GM21576 (cell line): ENCODE data around the gene XPO1.
"Not testable (repeated sequence)": the region's sequence is repeated elsewhere in the genome, so short reads cannot be mapped to it uniquely, and the experiment has no call there.

Experiments used
- ATAC-seq: cut with Tn5 transposase; IDR thresholded peaks from one replicate; pipeline ENCODE4 v1.9.1; 2021; ENCODE audit warnings: mild to moderate bottlenecking, moderate library complexity; ENCODE audit not compliant: unreplicated experiment

The XPO1 gene

DNA sequence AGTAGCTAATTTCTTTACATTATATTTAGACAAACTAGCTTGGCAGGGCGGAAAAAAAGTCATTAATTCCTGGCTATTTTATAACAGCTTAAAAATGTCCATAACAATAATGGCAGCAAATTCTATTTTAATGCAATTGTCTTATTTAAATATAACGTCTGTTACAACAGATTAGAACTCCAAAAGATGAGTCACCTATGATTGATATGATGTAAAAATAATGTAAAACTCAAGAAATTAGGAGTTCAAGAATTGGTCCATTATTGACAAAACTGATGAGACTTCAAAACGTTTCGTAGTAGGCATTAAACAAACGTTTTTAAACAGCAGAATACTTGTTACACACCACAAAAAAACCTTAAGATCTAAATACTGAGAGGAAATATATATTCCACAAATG is 2.7 kb downstream of the XPO1 start:
- ATAC-seq = no peak

DNA sequence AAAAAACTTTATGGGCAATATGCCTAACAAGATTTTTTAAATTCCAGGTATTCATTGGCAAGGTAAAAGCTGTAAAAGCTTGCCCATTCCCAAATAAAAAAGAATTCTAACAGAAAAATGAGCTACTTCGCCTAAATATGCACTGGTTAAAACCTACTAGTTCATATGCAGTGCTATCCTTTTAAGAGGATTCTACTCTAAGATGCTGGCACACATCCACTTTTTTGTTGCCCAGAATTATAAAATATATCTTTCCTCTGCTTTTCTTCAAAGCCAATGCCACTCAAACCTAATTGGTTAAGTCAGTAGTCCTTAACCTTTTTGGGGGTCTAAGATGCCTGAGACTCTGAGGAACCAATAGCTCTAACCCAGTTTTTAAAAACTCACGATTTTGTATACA is 3.2 kb downstream of the XPO1 start:
- no peak for ATAC-seq

DNA sequence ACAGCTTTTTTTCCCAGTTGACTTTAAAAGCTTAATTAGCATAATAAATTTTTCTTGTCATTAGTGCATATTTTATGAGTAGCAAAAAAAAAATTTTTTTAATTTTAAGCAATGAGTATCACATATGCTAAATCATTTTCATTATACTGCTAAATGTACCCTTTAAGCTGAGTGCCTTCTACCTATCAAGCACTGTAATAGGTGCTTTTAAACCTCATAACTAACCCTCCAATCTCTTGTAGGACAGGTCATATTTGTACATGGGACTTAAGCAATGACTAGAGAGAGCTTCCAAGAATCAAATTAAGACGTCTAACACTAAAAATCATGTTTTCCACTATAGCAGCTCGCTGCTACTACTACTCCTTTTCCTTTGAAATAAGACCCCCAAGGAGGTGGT is 7.4 kb downstream of the XPO1 start:
- ATAC-seq = no peak

DNA sequence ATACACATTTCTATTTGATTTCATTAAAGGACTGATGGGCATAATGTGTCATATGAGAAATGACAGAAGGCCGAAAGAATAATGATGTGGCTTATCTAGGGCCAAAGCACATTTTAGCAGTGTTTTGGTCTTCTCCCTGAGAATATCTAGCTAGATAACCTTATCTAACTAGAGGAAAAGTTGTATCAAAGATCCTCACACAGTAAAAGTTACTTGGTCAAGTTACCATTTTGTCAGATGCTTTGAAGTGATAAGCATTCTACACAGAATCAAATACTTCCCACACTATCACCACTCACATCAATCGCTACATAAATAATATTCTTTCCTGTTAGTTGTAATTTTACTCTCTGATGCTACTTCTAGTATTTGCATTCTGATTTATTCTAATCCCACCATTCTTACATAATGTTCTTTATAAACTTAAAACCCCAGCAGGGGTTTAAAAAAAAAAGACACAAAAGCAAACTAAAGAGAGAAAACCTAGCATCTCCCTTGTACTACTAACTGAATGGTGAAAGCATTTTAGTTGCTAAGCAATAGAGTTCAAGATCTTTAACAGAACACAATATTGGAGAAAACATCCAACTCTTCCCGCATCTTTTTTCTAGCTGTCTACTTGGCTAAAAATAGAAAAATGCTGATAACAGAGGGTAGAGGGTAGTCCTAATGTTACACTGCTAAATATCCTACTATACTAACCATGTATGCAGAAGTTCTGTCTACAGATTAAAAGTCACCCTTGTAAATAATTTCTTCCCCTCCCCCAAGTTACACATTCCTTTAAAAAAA is 8.0 kb downstream of the XPO1 start:
- ATAC-seq = no peak

DNA sequence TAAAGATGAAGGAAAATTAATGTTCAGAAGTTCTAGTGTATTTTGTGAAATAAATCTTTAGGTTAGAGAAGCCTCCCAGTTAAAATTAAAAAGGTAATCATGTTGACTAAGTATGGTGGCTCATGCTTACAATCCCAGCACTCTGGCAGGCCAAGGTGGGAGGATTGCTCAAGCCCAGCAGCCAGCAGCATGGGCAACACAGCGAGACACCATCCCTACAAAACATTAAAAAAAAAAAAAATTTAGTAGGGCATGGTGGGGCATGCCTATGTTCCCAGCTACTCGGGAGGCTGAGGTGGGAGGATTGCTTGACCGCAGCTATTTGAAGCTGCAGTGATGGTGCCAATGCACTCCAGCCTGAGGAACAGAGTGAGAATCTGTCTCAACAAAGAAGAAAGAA is 17.9 kb downstream of the XPO1 start:
- ATAC-seq = no peak

DNA sequence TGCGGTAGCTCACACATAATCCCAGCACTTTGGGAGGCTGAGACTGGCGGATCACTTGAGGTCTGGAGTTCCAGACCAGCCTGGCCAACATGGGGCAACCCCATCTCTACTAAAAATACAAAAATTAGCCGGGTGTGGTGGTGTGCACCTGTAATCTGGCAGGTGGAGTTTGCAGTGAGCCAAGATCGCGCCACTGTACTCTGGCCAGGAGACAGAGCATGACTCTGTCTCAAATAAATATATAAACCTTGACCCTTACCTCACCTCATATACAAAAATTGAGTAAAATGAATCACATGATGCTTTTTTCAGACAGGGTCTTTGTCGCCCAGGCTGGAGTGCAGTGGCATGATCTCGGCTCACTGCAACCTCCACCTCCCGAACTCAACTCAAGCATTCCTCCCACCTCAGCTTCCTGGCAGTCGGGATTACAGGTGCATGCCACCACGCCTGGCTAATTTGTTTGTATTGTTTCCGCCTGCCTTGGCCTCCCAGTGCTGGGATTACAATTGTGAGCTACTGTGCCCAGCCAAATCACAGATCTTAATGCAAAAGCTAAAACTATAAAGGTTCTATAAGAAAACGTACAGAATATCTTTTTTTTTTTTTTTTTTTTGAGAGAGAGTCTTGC is 25.3 kb downstream of the XPO1 start:
- no peak for ATAC-seq

DNA sequence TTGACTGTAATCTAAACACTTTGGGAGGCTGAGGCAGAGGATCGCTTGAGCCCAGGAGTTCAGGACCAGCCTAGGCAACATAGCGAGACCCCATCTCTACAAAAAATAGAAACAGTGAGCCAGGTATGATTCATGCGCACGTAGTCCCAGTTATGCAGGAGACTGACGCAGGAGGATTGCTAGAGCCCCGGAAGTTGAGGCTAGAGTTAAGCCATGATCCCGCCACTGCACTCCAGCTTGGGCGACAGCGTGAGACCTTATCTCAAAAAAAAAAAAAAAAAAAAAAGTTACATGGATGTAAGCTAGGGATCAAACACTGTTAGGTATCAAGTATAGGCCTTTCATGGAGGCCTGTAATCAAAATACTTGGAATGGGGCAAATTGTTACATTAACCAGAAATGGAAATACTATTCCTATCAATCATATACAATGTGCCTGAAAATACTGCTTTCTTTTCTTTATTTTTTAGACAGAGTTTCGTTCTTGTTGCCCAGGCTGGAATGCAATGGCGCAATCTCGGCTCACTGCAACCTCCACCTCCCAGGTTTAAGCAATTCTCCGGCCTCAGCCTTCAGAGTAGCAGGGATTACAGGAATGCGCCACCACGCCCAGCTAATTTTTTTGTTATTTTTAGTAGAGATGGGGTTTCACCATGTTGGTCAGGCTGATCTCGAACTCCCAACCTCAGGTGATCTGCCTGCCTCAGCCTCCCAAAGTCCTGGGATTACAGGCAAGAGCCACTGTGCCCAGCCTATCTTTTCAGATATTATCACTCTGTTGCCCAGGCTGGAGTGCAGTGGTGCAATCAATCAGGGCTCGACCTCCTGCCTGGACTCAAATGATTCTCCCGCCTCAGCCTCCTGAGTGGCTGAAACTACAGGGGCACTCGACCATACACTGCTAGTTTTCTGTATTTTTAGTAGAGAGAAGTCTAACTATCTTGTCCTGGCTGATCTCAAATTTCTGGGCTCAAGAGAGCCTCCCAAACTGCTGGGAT is 27.2 kb downstream of the XPO1 start:
- ATAC-seq = no peak

DNA sequence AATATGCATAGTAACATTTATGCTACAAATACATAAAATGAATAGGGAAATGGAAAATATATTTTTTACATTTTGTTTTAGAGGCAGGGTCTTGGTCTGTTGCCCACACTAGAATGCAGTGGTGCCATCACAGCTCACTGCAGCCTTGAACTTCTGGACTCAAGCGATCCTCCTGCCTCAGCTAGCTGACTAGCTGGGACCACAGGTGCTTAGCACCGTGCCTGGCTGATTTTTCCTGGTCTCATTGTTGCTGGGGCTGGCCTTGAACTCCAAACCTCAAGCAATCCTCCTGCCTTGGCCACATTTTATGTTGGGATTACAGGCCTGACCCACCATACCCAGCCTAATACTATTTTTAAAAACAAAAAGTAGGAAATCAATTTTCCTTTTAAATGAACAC is 33.2 kb downstream of the XPO1 start:
- no peak for ATAC-seq

DNA sequence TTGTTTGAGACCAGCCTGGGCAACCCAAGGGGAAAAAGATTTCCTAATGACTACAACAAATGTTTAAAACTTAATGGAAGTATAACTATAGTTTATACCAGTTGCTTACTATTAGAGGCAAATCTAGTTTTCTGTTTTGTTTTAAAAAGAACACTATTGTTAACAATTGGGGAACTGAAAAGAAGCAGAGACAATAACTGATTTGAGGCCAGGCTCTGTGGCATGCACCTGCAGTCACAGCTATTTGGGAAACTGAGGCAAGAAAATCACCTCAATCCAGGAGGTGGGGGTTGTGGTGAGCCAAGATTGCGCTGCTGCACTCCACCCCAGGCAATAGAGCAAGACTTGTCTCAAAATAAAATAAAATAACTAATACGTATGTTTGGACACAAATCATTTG is 39.1 kb downstream of the XPO1 start:
- ATAC-seq = no peak

DNA sequence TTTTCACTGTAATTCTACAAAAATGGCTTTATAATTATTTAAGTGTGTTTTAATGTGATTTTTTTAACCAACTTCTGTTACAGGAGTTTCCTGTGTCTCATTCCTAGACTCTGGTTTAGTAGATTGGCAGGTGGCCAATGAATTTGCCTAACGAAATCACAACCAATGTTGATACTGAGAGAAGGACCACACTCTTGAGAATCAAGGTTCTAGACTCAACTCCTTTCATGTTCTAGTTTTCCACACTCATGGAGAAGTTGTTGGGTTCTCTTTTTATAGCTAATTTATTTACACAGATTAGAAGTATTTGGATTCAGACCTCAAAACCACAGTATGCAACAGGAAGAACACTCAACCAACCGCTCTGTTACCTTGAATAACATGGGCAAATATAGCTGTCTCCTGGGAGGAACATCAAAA is 44.6 kb downstream of the XPO1 start:
- ATAC-seq = no peak

DNA sequence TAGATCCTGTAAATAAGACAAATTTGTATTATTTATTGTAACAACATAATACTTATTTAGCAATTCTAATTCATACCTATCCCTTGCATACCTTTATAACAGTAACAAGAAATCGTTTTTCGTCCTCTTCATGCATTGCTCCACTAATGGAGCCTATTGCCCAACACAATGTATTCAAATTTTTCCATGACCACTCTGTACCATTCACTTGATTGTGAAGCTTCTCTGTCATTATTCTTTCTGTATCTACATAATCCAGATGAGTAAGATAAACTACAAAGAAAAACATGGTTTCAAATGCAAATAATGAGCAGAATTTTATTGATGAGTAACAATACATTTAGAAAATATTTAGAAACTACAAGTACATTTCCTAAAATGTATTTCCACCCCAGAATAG is 45.7 kb downstream of the XPO1 start:
- no peak for ATAC-seq

DNA sequence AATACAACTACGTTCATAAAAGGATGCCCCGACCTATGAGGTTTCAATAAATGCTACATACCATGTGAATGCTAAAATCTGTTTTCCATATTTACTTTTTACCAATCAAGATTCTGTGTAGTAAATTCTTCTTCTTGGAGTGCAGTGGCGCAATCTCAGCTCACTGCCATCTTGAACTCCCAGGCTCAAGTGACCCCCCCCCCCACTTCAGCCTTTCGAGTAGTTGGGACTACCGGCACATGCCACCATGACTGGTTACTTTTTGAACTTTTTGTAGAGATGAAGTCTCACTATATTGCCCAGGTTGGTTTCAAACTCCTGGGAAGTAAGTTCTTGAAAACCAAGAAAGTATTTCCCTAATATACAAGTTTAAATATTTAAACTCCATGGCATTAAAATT is 52.9 kb downstream of the XPO1 start:
- ATAC-seq = no peak

DNA sequence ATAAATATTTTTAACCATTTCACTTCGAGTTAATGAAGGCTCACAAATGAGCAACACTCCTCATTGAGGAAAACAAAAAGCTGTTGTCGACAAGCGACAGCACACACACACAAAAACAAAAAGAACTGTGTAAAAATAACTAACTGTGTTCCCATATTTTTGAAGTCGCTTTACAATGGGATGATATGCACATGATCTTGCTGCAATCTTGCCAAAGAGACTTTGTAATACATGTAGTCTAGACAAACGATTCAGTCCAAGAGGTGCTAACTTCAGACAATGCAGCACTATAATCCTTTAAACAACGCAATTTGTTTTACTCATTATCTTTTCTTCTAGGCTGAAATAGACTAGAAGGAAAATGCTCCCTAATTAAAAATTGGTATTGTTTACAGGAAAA is 60.1 kb downstream of the XPO1 start:
- no peak for ATAC-seq

DNA sequence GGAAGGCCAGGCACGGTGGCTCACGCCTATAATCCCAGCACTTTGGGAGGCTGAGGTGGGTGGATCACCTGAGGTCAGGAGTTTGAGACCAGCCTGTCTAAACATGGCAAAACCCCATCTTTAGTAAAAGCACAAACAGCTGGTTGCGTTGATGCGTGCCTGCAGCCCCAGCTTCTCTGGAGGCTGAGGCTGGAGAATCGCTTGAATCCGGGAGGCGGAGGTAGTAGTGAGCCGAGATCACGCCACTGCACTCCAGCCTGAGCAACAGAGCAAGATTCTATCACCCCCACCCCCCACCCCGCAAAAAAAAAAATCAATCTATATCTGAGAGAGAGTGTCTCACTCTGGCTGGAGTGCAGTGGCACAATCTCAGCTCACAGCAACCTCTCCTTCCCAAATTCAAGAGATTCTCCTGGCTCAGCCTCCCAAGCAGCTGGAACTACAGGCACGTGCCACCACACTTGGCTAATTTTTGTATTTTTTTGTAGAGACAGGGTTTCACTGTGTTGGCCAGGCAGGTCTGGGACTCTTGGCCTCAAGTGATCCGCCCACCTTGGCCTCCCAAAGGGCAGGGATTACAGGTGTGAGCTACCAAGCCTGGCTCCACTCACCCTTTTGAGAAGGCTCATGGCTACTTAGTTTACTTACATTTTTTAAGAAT is 61.1 kb downstream of the XPO1 start:
- ATAC-seq = not testable (repeated sequence)

DNA sequence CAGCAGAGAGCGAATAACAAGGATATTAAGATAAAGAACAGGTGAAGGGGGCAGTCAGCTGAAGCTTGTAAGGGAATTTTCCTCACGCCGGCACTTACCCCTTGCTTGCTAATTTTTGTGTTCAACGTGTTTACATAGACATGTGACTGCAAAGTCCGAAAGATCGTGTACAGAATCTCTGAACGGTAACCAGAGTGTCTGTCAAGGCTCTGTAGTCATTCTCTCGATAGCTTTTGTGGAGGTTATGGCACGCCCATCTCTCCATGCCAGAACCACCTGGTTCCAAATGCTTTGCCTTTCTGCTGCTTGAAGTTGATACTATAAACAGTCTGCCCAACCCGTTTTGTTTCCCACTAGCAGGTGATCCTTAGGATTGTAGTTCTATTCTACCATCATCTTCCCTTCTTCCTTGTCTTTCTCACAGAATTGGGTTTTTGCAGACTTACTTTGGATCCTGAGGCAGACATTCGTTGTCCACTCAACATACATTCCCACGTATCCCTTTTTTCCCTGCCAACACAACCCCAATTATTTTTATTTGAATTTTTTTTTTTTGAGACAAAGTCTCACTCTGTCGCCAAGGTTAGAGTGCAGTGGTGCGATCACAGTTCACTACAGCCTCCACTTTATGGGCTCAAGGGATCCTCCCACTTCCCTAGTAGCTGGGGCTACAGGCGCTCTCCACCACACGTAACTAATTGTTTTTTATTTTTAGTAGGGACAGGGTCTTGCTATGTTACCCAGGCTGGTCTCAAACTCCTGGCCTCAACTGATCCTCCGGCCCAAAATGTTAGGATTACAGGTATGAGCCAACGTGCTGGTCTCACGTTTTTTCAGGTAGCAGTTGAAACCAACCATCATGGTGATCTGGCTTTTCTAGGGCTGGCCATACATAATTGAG is 66.0 kb downstream of the XPO1 start:
- ATAC-seq = no peak

DNA sequence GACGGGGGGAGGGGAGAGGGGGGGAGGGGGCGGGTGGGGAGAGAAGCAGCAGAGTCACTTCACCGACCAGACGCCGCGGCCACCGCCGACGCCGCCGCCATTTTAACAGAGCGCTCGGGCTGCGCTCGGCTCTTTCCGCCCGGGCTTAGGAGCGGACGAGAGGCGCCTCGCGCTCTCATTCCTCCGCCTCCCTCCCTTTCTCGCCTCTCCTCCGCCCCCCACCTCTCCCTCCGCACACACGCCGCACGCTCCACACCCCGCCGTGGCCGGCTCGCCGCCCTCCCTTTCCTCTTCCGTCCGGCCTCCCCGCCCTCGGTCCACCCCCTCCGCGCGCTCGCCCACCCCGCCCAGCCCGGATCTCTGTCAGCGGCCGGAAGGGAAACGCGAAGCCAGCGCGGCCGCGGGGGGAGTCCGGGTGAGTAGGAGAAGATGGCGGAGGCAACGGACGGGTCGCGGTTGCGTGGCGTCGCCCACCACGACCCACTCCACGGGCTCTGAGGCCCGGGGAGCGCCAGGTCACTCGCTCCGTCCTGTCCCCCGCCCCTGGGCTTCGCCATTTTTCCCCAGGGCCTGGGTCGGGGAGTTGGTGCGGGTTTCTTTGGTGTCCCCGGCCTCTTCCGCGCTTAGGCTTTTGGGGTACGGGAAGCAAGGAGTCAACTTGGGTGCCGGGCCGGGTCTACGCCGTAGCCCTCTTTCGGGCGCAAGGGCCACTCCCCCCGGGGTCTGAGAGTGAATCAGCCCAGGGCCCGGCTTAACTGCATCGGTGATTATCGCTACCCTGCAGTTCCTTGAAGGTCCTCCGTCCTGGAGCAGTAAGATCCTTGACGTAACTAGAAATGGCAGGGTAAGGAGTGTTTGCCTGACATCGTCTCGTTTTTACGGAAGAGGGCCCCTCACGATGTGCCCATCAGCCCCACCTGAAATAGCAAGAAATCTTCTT is 66.9 kb downstream of the XPO1 start, which contains the start of gene USP34:
Gene USP34, minus strand, starts transcription at position 123 of the 940 bp plus-strand sequence. CDS start 395 bp downstream, outside the sequence.
- ATAC-seq = peak; percentile 72

DNA sequence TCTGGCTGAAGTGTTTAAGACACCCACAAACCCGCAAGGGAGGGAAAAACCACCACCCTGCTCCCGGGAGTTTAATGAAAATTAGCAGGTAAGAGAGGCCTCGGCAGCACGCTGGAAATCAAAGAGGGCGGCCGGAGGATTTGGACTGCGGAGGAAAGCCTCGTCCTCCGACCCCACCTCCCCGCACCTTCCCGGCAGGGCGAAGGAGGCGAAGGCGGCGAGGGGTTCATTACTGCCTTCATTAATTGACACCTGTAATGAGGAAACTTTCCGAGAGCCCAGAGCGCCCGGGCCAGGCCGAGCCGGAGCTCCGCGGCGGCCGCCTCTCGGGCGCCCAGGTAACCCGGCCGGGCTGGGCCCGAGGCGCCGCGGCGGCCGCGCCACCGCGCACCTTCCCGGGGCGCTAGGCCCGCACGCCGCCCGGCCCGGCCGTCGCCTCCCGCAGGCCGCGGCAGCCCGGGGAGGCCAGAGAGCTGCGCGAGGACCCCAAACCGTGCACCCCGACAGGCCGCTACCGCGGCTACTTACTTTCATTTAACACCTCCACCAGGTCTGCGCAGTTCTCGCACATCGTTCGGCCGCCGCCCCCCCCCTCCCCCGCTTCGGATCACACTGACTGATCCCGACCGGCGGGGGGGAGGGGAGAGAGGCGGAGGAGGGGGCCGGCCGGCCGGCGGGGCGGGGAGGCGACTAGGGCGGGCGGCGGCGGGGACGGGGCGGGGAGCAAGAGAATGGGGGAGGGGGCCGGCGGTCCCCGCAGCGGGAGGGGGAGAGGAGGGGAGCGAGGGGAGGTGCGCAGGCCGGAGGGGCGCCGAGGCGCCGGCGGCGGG is 67.8 kb downstream of the XPO1 start:
- ATAC-seq = peak; percentile 20
